Breast epithelium (tissue), 3 donors: ENCODE data around the gene CATSPER1.

Experiments used
- CTCF ChIP-seq, 3 donors: fragments of 450-650 bp; IDR thresholded peaks; one replicate each; pipeline ENCODE4 v1.5.1; 2016 to 2017; ENCODE audit warnings: antibody characterized with exemption in 3 of 3, mild to moderate bottlenecking in 3 of 3, moderate library complexity in 3 of 3
- POLR2AphosphoS5 ChIP-seq, 3 donors: sonication (generic); formaldehyde crosslinking; IDR thresholded peaks; one replicate each; pipeline ENCODE4 v1.6.1; 2017; ENCODE audit warnings: antibody characterized with exemption in 3 of 3

- TF ChIP-seq CTCF (IDR thresholded peaks at IDR 0.05) (no peak), POLR2AphosphoS5 (IDR thresholded peaks at IDR 0.05) (no peak)
These were observed 14.4 kb downstream of the CATSPER1 start, which contains the start of gene CST6 for GRCh38 chr11:66011785-66012303.
